ENCODE data around the gene OVAAL.

OVAAL gene

DNA sequence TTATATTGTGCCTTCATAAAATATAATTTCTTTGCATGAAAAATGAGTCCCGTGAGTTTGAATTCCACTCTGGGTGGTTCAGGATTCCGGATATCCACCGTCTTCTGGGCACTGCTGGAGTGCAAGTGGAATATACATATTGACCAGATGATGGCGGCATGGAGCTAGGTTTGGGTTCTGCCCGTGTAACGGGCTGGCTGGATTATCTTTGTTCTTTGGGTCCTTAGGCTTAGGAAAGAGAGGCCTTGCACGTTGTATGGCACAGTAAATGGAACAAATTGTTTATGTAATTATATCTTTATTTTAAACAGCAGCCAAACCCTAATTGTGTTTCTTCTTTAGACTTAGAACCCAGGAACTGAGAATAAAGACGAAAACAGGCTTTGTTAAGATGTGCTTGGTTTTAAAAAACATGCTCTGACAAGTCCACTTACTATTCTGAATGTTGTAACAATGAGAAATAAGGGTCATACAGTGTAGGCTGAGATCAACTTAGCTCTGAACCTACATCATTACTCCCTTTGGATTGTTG lies 42.8 kb upstream of the OVAAL start:
- Histone ChIP-seq H3K18ac (ENCODE audit: low read length) (no peak overlapping the region), H3K4me1 (ENCODE audit: control insufficient read depth in 2 of 2, insufficient read depth in 1 of 2, low read depth in 1 of 2, low read length in 2 of 2) (peaks cover 0 to 8% of the 10 kb centered on the region in 2 donors), H2AFZ (ENCODE audit: low read length) (peak overlapping the region; percentile 81), H3K23ac (ENCODE audit: low read depth, low read length, poor library complexity) (no peak overlapping the region), H3K79me1 (ENCODE audit: low read depth, low read length) (no peaks in the 10 kb centered on the region), H3K4ac (ENCODE audit: low read length) (no peak overlapping the region), H2AK5ac (ENCODE audit: low read depth, low read length) (no peak overlapping the region), H4K8ac (ENCODE audit: low read depth, low read length) (no peak overlapping the region), H3K9ac (ENCODE audit: low read depth, low read length, poor library complexity) (no peak overlapping the region), H4K91ac (ENCODE audit: low read depth, low read length, poor library complexity) (no peak overlapping the region), H3K4me3 (ENCODE audit: low read length in 2 of 2) (no peak overlapping the region), H2BK12ac (ENCODE audit: low read length) (no peak overlapping the region), H3K27me3 (ENCODE audit: control insufficient read depth in 3 of 3, insufficient read depth in 3 of 3, low read depth in 1 of 3, low read length in 3 of 3) (no peaks in the 10 kb centered on the region), H3K4me2 (ENCODE audit: insufficient read depth, low read length, poor library complexity, severe bottlenecking) (no peak overlapping the region), H3K9me3 (replicated peaks in 1 of 2; ENCODE audit: control insufficient read depth in 2 of 2, insufficient read depth in 1 of 2, low read depth in 1 of 2, low read length in 2 of 2) (no peaks in the 10 kb centered on the region), H2BK15ac (ENCODE audit: low read length) (no peak overlapping the region), H3K27ac (replicated peaks; ENCODE audit: low read length) (no peak overlapping the region), H2BK120ac (ENCODE audit: low read depth, low read length) (no peak overlapping the region), H2BK5ac (ENCODE audit: low read length) (no peak overlapping the region), H3K14ac (ENCODE audit: low read length) (no peak overlapping the region), H3K36me3 (replicated peaks in 1 of 2; ENCODE audit: control insufficient read depth in 2 of 2, insufficient read depth in 2 of 2, low read length in 2 of 2) (no peaks in the 10 kb centered on the region)
- no CpG with 5 or more reads among the region's 8 CpGs for WGBS, 2 donors (ENCODE audit: extremely low coverage in 2 of 2, insufficient read length in 2 of 2, insufficient replicate concordance in 1 of 2)
- peak; percentile 82 for DNase-seq (ENCODE audit: low spot score)

- H3K18ac ChIP-seq (ENCODE audit: low read length) = peak overlapping the region; percentile 35
- WGBS, 2 donors (ENCODE audit: extremely low coverage in 2 of 2, insufficient read length in 2 of 2, insufficient replicate concordance in 1 of 2) = no CpG with 5 or more reads among the region's 4 CpGs
- H3K27me3 ChIP-seq (ENCODE audit: control insufficient read depth in 3 of 3, insufficient read depth in 3 of 3, low read depth in 1 of 3, low read length in 3 of 3) = no peaks in the 10 kb centered on the region
- no peak overlapping the region for H3K4me3 ChIP-seq (ENCODE audit: low read length in 2 of 2)
- no peak overlapping the region for H3K14ac ChIP-seq (ENCODE audit: low read length)
- no peak overlapping the region for H2BK5ac ChIP-seq (ENCODE audit: low read length)
- no peak overlapping the region for H3K23ac ChIP-seq (ENCODE audit: low read depth, low read length, poor library complexity)
- H3K79me1 ChIP-seq (ENCODE audit: low read depth, low read length) = no peaks in the 10 kb centered on the region
- no peak overlapping the region for H2BK120ac ChIP-seq (ENCODE audit: low read depth, low read length)
- no peak overlapping the region for H2AK5ac ChIP-seq (ENCODE audit: low read depth, low read length)
- no peaks in the 10 kb centered on the region for H3K36me3 ChIP-seq (replicated peaks in 1 of 2; ENCODE audit: control insufficient read depth in 2 of 2, insufficient read depth in 2 of 2, low read length in 2 of 2)
- peaks cover 5 to 8% of the 10 kb centered on the region in 2 donors for H3K4me1 ChIP-seq (ENCODE audit: control insufficient read depth in 2 of 2, insufficient read depth in 1 of 2, low read depth in 1 of 2, low read length in 2 of 2)
- no peak overlapping the region for H3K9ac ChIP-seq (ENCODE audit: low read depth, low read length, poor library complexity)
- no peak overlapping the region for H3K4ac ChIP-seq (ENCODE audit: low read length)
- no peaks in the 10 kb centered on the region for H3K9me3 ChIP-seq (replicated peaks in 1 of 2; ENCODE audit: control insufficient read depth in 2 of 2, insufficient read depth in 1 of 2, low read depth in 1 of 2, low read length in 2 of 2)
- H2BK12ac ChIP-seq (ENCODE audit: low read length) = no peak overlapping the region
- H3K4me2 ChIP-seq (ENCODE audit: insufficient read depth, low read length, poor library complexity, severe bottlenecking) = no peak overlapping the region
- no peak overlapping the region for H4K8ac ChIP-seq (ENCODE audit: low read depth, low read length)
- H2AFZ ChIP-seq (ENCODE audit: low read length) = peak overlapping the region; percentile 60
- DNase-seq (ENCODE audit: low spot score) = no peak
- H2BK15ac ChIP-seq (ENCODE audit: low read length) = no peak overlapping the region
- H3K27ac ChIP-seq (replicated peaks; ENCODE audit: low read length) = no peak overlapping the region
- no peak overlapping the region for H4K91ac ChIP-seq (ENCODE audit: low read depth, low read length, poor library complexity)
Observed at GRCh38 chr1:180519846-180520245, 38.9 kb upstream of the OVAAL start.

GRCh38 chr1:180521474-180522212 lies 37.1 kb upstream of the OVAAL start:
- Histone ChIP-seq H3K27ac (replicated peaks; ENCODE audit: low read length) (no peak overlapping the region), H2BK12ac (ENCODE audit: low read length) (no peak overlapping the region), H3K18ac (ENCODE audit: low read length) (no peak overlapping the region), H3K14ac (ENCODE audit: low read length) (no peak overlapping the region), H2AK5ac (ENCODE audit: low read depth, low read length) (no peak overlapping the region), H3K79me1 (ENCODE audit: low read depth, low read length) (no peaks in the 10 kb centered on the region), H3K36me3 (replicated peaks in 1 of 2; ENCODE audit: control insufficient read depth in 2 of 2, insufficient read depth in 2 of 2, low read length in 2 of 2) (no peaks in the 10 kb centered on the region), H2AFZ (ENCODE audit: low read length) (no peak overlapping the region), H2BK5ac (ENCODE audit: low read length) (no peak overlapping the region), H3K4ac (ENCODE audit: low read length) (no peak overlapping the region), H3K4me2 (ENCODE audit: insufficient read depth, low read length, poor library complexity, severe bottlenecking) (no peak overlapping the region), H2BK120ac (ENCODE audit: low read depth, low read length) (no peak overlapping the region), H4K91ac (ENCODE audit: low read depth, low read length, poor library complexity) (no peak overlapping the region), H3K9me3 (replicated peaks in 1 of 2; ENCODE audit: control insufficient read depth in 2 of 2, insufficient read depth in 1 of 2, low read depth in 1 of 2, low read length in 2 of 2) (no peaks in the 10 kb centered on the region), H3K9ac (ENCODE audit: low read depth, low read length, poor library complexity) (no peak overlapping the region), H3K27me3 (ENCODE audit: control insufficient read depth in 3 of 3, insufficient read depth in 3 of 3, low read depth in 1 of 3, low read length in 3 of 3) (no peaks in the 10 kb centered on the region), H3K23ac (ENCODE audit: low read depth, low read length, poor library complexity) (no peak overlapping the region), H3K4me3 (ENCODE audit: low read length in 2 of 2) (no peak overlapping the region), H3K4me1 (ENCODE audit: control insufficient read depth in 2 of 2, insufficient read depth in 1 of 2, low read depth in 1 of 2, low read length in 2 of 2) (peaks cover under 1 to 5% of the 10 kb centered on the region in 2 donors), H2BK15ac (ENCODE audit: low read length) (no peak overlapping the region), H4K8ac (ENCODE audit: low read depth, low read length) (no peak overlapping the region)
- WGBS, 2 donors (ENCODE audit: extremely low coverage in 2 of 2, insufficient read length in 2 of 2, insufficient replicate concordance in 1 of 2) = no CpG with 5 or more reads among the region's 9 CpGs
- no peak for DNase-seq (ENCODE audit: low spot score)

GRCh38 chr1:180522213-180522515 lies 36.6 kb upstream of the OVAAL start:
- H4K91ac ChIP-seq (ENCODE audit: low read depth, low read length, poor library complexity) = no peak overlapping the region
- H3K9me3 ChIP-seq (replicated peaks in 1 of 2; ENCODE audit: control insufficient read depth in 2 of 2, insufficient read depth in 1 of 2, low read depth in 1 of 2, low read length in 2 of 2) = no peaks in the 10 kb centered on the region
- no peak overlapping the region for H3K4me2 ChIP-seq (ENCODE audit: insufficient read depth, low read length, poor library complexity, severe bottlenecking)
- no peak overlapping the region for H2AK5ac ChIP-seq (ENCODE audit: low read depth, low read length)
- DNase-seq (ENCODE audit: low spot score) = no peak
- peaks cover 0 to 5% of the 10 kb centered on the region in 2 donors for H3K4me1 ChIP-seq (ENCODE audit: control insufficient read depth in 2 of 2, insufficient read depth in 1 of 2, low read depth in 1 of 2, low read length in 2 of 2)
- no peak overlapping the region for H3K9ac ChIP-seq (ENCODE audit: low read depth, low read length, poor library complexity)
- H2BK120ac ChIP-seq (ENCODE audit: low read depth, low read length) = no peak overlapping the region
- no peaks in the 10 kb centered on the region for H3K27me3 ChIP-seq (ENCODE audit: control insufficient read depth in 3 of 3, insufficient read depth in 3 of 3, low read depth in 1 of 3, low read length in 3 of 3)
- H4K8ac ChIP-seq (ENCODE audit: low read depth, low read length) = no peak overlapping the region
- no CpG with 5 or more reads among the region's 7 CpGs for WGBS, 2 donors (ENCODE audit: extremely low coverage in 2 of 2, insufficient read length in 2 of 2, insufficient replicate concordance in 1 of 2)
- H2AFZ ChIP-seq (ENCODE audit: low read length) = no peak overlapping the region
- H2BK5ac ChIP-seq (ENCODE audit: low read length) = no peak overlapping the region
- H2BK15ac ChIP-seq (ENCODE audit: low read length) = no peak overlapping the region
- H2BK12ac ChIP-seq (ENCODE audit: low read length) = no peak overlapping the region
- H3K23ac ChIP-seq (ENCODE audit: low read depth, low read length, poor library complexity) = no peak overlapping the region
- no peaks in the 10 kb centered on the region for H3K36me3 ChIP-seq (replicated peaks in 1 of 2; ENCODE audit: control insufficient read depth in 2 of 2, insufficient read depth in 2 of 2, low read length in 2 of 2)
- no peak overlapping the region for H3K4me3 ChIP-seq (ENCODE audit: low read length in 2 of 2)
- H3K14ac ChIP-seq (ENCODE audit: low read length) = no peak overlapping the region
- no peak overlapping the region for H3K27ac ChIP-seq (replicated peaks; ENCODE audit: low read length)
- no peaks in the 10 kb centered on the region for H3K79me1 ChIP-seq (ENCODE audit: low read depth, low read length)
- H3K18ac ChIP-seq (ENCODE audit: low read length) = no peak overlapping the region
- H3K4ac ChIP-seq (ENCODE audit: low read length) = no peak overlapping the region

Measured in neuronal stem cell (in vitro differentiated cells).